HEK293T (cell line): ENCODE measurements around the gene CTSW.

ENCODE experiments used
- ARNT ChIP-seq: fragments of 450-650 bp; IDR thresholded peaks from 2 replicates; pipeline ENCODE4 v1.6.1; 2017; ENCODE audit warnings: mild to moderate bottlenecking
- FOXK2 ChIP-seq: fragments of 450-650 bp; IDR thresholded peaks from 2 replicates; pipeline ENCODE4 v1.6.1; 2016; ENCODE audit warnings: mild to moderate bottlenecking
- FOXM1 ChIP-seq: fragments of 450-650 bp; IDR thresholded peaks from 2 replicates; pipeline ENCODE4 v1.6.1; 2017; ENCODE audit warnings: mild to moderate bottlenecking, borderline replicate concordance
- LEF1 ChIP-seq: fragments of 450-650 bp; IDR thresholded peaks from 2 replicates; pipeline ENCODE4 v1.6.1; 2017; ENCODE audit warnings: mild to moderate bottlenecking, borderline replicate concordance
- NFRKB ChIP-seq: fragments of 450-650 bp; IDR thresholded peaks from 2 replicates; pipeline ENCODE4 v1.6.1; 2016; ENCODE audit warnings: mild to moderate bottlenecking, moderate library complexity

DNA sequence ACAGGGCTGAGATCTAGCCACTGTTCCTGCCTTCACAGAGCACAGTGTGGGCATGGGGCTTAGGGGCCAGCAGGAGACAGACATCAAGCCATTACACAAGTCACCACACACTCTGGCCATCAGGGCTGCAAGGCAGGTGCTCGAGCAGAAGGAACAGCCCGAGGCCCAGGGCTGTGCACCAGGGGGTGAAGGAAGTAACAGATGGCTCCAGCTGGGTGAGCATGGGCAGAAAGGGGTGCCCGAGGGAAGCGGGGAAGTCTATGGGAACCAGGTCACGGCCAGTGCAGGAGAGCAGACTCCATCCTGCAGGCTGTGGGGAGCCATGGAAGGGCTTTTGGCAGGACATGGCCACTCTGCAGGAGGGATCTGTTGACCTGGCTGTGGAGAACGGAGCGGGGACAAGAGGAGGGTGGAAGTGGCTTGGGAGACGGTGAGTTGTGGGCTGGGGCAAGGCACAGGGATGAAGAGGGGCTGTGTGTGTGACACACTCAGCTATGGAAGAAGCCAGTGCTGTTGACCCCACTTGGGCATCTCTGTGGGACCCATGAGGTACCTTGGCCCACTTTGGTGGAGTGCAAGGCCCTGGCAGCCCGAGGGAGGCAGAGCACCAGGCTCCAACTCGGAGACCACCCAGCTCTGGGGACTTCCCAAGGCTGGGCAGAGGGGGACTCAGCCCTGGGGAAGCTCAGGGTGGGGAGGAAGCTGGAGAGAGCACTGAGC lies 35.6 kb downstream of the CTSW start:
- TF ChIP-seq LEF1 (no peak), ARNT (no peak), NFRKB (no peak), FOXK2 (no peak), FOXM1 (no peak)
